Progenitor cell of endocrine pancreas (in vitro differentiated cells): ENCODE measurements around the gene SCP2. TPM values are rescaled to one million over a fixed set of nuclear protein-coding genes. Genes with fewer than 3 reads are reported as not detected.

Experiments used
- DNase-seq: peaks from one replicate; pipeline ENCODE4 v3.0.0; 2021; ENCODE audit warnings: low spot score; ENCODE audit not compliant: unreplicated experiment
- H3K27ac Mint-ChIP-seq: 2 replicates; pipeline ENCODE4 v1.8.0; 2021; ENCODE audit warnings: mild to moderate bottlenecking, moderate library complexity, mixed read lengths
- H3K27me3 Mint-ChIP-seq: 2 replicates; pipeline ENCODE4 v1.8.0; 2021; ENCODE audit warnings: mixed read lengths
- H3K36me3 Mint-ChIP-seq: 2 replicates; pipeline ENCODE4 v1.8.0; 2022; ENCODE audit warnings: mixed read lengths; ENCODE audit not compliant: insufficient read depth
- H3K4me1 Mint-ChIP-seq: 2 replicates; pipeline ENCODE4 v1.8.0; 2021; ENCODE audit warnings: low read depth, mixed read lengths
- H3K4me3 Mint-ChIP-seq: 2 replicates; pipeline ENCODE4 v1.8.0; 2021; ENCODE audit warnings: low read depth, mild to moderate bottlenecking, moderate library complexity, mixed read lengths
- H3K9me3 Mint-ChIP-seq: 2 replicates; pipeline ENCODE4 v1.8.0; 2021; ENCODE audit warnings: low read depth, mixed read lengths
- total RNA-seq: library from RNA; stranded (reverse); gene quantifications from 2 replicates; pipeline ENCODE4 v1.2.1, GENCODE V29; 2021
- TF ChIP-seq, protein P1 (sequence below): fragments of 200-600 bp; sonication (generic); IDR thresholded peaks from one replicate; pipeline ENCODE4 v1.5.0; 2021; ENCODE audit warnings: antibody characterized with exemption, mild to moderate bottlenecking; ENCODE audit not compliant: unreplicated experiment

The SCP2 gene
- total RNA-seq, 1 donor from 2014 or later: 60.8 TPM

DNA sequence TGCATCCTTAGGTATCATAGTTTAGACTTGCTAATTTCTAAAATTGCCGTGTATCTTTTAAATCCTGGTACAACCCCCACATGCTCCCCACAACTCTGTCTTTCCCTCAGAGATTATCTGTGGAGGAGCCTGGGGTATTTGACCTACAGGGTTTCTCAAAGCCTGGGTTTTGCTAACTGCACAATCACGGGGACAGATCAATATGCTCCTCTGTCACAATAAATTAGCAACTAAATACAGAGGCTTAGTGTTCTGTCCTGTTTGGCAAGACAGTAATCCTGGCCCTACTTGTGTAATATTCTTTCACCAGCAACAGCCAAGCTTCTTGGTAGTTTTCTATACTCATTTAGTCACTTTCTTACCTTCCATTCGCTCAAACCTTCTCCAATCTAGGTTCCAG is 14.1 kb upstream of the SCP2 start:
- Mint-ChIP-seq H3K4me3 (no peak overlapping the region), H3K4me1 (peaks cover 2% of the 10 kb centered on the region), H3K36me3 (peaks cover 4% of the 10 kb centered on the region), H3K9me3 (no peaks in the 10 kb centered on the region), H3K27ac (no peak overlapping the region), H3K27me3 (no peaks in the 10 kb centered on the region)
- DNase-seq: no peak
- TF ChIP-seq, protein P1, sequence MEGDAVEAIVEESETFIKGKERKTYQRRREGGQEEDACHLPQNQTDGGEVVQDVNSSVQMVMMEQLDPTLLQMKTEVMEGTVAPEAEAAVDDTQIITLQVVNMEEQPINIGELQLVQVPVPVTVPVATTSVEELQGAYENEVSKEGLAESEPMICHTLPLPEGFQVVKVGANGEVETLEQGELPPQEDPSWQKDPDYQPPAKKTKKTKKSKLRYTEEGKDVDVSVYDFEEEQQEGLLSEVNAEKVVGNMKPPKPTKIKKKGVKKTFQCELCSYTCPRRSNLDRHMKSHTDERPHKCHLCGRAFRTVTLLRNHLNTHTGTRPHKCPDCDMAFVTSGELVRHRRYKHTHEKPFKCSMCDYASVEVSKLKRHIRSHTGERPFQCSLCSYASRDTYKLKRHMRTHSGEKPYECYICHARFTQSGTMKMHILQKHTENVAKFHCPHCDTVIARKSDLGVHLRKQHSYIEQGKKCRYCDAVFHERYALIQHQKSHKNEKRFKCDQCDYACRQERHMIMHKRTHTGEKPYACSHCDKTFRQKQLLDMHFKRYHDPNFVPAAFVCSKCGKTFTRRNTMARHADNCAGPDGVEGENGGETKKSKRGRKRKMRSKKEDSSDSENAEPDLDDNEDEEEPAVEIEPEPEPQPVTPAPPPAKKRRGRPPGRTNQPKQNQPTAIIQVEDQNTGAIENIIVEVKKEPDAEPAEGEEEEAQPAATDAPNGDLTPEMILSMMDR: no peak

DNA sequence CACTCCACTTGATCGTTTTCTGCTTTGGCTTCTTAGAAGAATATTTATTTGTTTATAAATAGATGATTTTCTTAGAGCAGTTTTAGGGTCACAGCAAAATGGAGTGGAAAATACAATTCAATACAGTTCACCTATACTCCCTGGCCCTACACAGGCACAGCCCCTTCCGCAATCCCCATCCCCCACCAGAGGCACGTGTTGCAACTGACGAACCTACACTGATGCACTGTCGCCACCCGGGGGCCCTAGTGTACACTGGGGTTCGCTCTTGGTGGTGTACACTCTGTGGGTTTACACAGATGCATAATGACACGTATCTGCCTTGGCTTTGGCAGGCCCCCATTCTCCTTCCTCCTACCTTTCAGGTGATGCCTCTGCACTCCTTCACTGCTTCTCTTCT is 13.5 kb upstream of the SCP2 start:
- H3K27ac Mint-ChIP-seq: no peak overlapping the region
- no peaks in the 10 kb centered on the region for H3K9me3 Mint-ChIP-seq
- no peaks in the 10 kb centered on the region for H3K27me3 Mint-ChIP-seq
- peaks cover 2% of the 10 kb centered on the region for H3K4me1 Mint-ChIP-seq
- peaks cover 4% of the 10 kb centered on the region for H3K36me3 Mint-ChIP-seq
- H3K4me3 Mint-ChIP-seq: no peak overlapping the region
- DNase-seq: no peak
- TF ChIP-seq, protein P1: peak; percentile 17

DNA sequence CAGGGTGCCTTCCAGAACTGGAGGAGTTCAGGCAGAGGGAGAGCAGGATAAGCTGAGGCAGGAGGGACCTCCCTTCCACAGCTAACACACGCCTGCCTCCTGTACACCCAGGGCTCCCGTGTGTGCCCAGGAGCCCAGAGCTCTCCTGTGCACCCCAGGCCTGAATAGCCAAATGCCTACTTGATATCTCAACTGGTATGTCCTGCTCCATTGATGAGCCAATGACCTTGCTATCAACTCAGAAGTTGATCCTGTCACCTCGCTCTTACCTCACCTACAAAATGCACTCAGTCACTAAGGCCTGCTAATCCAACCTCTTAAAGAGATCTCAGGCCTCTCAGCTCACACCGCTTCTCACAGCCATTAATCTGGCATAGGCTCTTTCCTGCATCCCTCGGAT is 12.6 kb upstream of the SCP2 start:
- no peak overlapping the region for H3K27ac Mint-ChIP-seq
- TF ChIP-seq, protein P1: no peak
- no peaks in the 10 kb centered on the region for H3K27me3 Mint-ChIP-seq

DNA sequence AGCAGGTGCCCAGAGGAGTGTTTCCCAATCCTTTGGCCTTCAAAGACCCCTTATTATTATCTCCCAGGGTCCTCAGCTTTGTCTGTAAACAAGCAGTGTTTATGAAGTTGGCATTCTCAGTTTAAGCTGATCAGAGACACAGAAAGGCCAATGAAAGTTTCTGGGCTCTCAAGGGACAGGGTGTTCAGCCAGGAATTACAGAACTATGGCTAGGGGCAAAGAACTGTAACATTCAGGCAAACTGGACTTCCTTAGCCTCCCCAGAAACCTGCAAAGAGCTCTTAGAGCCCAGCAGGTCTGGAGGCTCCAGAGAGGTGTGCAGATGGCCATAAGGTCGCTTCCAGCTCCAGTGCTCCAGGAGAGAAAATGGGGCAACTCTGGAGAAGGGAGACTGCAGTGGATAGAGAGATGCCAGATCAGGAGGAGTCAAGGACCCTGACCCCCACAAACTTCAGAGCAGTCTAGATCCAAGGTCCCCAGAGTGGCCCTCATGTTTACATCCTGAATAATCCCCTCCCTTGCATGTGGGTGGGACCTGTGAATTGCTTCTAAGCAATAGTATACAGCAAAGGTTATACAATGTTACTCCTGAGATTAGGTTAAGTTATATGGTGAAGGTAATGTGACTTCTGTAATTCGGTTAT is 11.7 kb upstream of the SCP2 start:
- H3K27ac Mint-ChIP-seq: no peak overlapping the region
- TF ChIP-seq, protein P1: no peak
- peaks cover 2% of the 10 kb centered on the region for H3K4me1 Mint-ChIP-seq
- no peak for DNase-seq
- no peak overlapping the region for H3K4me3 Mint-ChIP-seq
- peaks cover 4% of the 10 kb centered on the region for H3K36me3 Mint-ChIP-seq
- no peaks in the 10 kb centered on the region for H3K27me3 Mint-ChIP-seq
- H3K9me3 Mint-ChIP-seq: peaks cover 5% of the 10 kb centered on the region

More for the DNA sequence above, 12.6 kb upstream of the SCP2 start:
- Mint-ChIP-seq H3K36me3 (peaks cover 6% of the 10 kb centered on the region), H3K4me1 (peaks cover 2% of the 10 kb centered on the region), H3K9me3 (peaks cover 5% of the 10 kb centered on the region), H3K4me3 (no peak overlapping the region)
- DNase-seq: no peak

DNA sequence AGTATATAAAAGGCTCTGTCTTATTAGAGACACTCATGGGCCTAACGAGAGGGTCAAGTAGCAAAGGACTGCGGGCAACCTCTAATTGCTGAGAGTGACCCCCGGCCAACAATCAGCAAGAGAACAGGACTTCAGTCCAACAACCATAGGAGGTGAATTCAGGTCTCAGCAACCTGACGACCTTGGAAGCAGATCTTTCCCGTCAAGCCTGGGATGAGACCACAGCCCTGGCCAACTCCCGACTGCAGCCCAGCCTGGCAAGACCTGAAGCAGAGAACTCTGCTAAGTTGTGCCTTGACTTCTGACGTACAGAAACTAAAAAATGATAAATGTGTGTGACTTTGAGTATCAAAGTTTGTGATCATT is 11.2 kb upstream of the SCP2 start:
- TF ChIP-seq, protein P1: no peak
- Mint-ChIP-seq H3K4me1 (peaks cover 2% of the 10 kb centered on the region), H3K27ac (no peak overlapping the region), H3K36me3 (peaks cover 4% of the 10 kb centered on the region), H3K27me3 (no peaks in the 10 kb centered on the region), H3K9me3 (peaks cover 5% of the 10 kb centered on the region), H3K4me3 (no peak overlapping the region)
- DNase-seq: no peak
